ENCODE measurements around the gene MADCAM1.

DNA sequence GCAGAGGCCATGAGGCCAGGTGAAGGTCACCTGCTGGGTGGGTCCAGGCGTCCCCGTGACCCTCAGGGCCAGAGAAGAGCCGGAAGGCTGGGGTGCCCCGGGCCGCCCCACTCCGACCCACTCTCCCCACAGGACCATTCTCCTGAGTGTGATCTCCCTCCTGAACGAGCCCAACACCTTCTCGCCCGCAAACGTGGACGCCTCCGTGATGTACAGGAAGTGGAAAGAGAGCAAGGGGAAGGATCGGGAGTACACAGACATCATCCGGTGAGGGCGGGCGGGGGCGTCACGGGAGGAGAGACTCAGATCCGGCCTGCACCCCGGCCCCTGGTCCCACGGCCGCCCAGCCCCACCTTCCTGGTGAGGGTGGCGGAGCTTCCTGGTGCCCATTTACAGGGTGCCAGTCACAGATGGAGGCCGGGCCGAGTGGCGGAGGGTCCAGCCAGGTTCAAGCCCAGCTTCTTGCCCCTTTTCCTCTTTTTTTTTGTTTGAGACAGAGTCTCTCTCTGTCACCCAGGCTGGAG, 40.7 kb downstream of the MADCAM1 start:
- TF ChIP-seq, protein P1, sequence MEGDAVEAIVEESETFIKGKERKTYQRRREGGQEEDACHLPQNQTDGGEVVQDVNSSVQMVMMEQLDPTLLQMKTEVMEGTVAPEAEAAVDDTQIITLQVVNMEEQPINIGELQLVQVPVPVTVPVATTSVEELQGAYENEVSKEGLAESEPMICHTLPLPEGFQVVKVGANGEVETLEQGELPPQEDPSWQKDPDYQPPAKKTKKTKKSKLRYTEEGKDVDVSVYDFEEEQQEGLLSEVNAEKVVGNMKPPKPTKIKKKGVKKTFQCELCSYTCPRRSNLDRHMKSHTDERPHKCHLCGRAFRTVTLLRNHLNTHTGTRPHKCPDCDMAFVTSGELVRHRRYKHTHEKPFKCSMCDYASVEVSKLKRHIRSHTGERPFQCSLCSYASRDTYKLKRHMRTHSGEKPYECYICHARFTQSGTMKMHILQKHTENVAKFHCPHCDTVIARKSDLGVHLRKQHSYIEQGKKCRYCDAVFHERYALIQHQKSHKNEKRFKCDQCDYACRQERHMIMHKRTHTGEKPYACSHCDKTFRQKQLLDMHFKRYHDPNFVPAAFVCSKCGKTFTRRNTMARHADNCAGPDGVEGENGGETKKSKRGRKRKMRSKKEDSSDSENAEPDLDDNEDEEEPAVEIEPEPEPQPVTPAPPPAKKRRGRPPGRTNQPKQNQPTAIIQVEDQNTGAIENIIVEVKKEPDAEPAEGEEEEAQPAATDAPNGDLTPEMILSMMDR (conservative IDR thresholded peaks at IDR 0.05; ENCODE audit: low read length): no peak
- no peak for TF ChIP-seq EZH2phosphoT487 (IDR thresholded peaks at IDR 0.05; ENCODE audit: borderline replicate concordance, low read depth, low read length)

Data from OCI-LY7 (cell line).